Non-pigmented ciliary epithelial cell (primary cell): ENCODE measurements around the gene ZNF277.
A peak's percentile ranks its signal among the peaks of the same experiment; 100 is the strongest.
"Not testable (repeated sequence)": the region's sequence is repeated elsewhere in the genome, so short reads cannot be mapped to it uniquely, and the experiment has no call there.

Experiments
- DNase-seq: peaks from one replicate; pipeline ENCODE4 v3.0.0-alpha.2; 2010; ENCODE audit warnings: low read depth

ZNF277 gene

GRCh38 chr7:112212571-112212970, 6.1 kb downstream of the ZNF277 start:
- no peak for DNase-seq

DNA sequence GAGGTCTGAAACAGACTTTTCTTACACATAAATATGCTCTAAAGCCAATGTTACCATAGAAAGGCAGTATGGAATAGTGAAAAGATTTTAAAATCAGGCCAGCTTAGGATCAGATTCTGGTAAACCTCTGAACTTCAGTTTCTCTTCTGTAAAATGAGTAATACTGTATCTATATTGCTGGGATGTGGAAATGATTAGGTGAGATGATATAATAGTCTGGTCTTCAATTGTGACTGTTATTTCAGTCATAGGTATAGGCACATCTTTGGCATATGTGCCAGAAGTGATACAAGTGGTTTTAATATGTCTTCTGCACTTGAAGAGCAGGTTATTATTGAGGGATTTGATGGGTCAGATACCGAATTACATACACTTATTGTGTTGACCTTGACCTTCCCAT, 7.2 kb downstream of the ZNF277 start:
- DNase-seq, result no peak

- DNase-seq, result no peak
Observed at GRCh38 chr7:112214268-112214667, 7.8 kb downstream of the ZNF277 start.

DNA sequence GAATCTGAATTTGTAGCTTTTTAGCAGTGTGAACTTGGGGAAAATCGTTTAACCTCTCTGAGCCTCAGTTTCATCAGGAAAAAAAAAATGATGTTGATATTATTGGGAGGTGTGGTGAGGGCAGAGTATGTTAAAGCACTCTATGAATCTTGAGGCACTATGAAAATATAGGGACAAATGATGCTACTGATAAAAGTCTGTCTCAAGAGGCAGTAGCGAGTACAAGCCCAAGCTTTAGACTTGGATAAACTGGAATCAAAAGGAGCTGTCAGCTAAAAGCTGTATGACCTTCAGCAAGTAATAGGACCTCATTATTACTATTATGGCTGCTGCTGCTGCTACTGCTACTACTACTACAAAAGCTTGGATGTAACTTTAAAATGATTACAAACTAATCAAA, 8.4 kb downstream of the ZNF277 start:
- DNase-seq, result no peak

DNA sequence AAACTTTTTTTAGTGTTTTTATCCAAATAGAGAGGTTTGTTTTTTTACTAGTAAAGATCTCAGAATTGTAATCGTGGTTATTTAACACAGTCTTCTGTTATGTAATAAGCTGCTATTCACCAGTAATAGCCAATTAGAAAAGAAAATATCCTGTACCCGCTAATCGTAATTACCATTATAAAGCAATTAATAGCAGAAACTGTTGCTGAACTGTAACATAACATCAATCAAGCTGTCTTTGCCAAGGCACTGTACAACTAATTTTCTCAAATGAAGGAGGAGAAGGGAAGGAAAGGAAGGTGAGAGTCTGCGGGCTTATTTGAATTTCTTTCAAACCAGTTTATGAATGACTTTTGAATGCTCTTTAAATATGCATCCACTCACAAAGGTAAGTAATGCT, 9.3 kb downstream of the ZNF277 start:
- DNase-seq, result no peak

GRCh38 chr7:112220877-112221434, 14.5 kb downstream of the ZNF277 start:
- no peak for DNase-seq

DNA sequence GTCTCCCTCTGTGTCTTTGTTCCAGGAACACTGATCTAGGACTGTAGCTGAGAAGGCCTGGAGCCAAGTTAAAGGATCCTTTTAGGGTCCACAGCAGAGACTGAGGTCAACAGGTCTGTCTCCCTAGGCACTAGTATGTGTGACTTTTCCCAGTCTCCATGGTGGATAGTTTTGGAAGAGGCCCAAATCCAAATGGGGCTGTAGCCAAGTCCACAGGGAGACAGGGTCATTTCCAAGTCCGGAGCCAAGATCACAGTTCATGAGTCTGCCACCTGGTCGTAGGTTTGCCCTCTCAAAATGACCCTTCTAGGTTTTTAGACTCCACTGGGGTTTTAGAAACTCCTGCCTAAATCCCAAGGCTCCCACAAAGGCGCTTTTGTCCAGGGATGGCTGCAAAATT, 16.8 kb downstream of the ZNF277 start:
- no peak for DNase-seq

GRCh38 chr7:112224186-112224585, 17.7 kb downstream of the ZNF277 start:
- no peak for DNase-seq

- no peak for DNase-seq
Observed at GRCh38 chr7:112225006-112225405, 18.5 kb downstream of the ZNF277 start.

DNA sequence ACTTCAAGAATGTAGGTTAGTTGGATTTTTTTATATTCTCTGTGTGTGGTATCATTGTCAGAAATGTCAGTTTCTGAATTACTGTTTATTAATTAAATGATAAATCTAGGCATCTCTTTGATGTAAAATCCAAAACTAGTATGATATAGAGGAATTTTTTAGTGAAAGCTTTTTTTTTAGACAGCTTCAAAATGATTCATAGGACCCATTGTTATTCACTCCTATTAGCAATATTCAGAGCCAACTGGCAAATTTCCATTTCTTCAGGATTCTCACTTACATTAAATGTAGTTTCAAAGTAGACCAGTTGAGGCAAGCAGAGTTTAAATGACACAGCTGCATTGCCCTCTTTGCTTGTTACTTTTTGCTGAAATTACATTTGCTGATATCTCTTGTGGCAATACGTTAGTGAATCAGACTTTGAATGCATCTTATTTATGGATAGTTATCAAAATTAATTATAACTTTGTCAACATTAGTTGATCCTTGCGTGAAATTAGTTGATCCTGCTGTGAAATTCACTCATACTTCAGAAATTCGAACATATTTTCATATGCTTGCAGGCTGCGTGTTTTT, 20.3 kb downstream of the ZNF277 start:
- DNase-seq, result no peak

DNA sequence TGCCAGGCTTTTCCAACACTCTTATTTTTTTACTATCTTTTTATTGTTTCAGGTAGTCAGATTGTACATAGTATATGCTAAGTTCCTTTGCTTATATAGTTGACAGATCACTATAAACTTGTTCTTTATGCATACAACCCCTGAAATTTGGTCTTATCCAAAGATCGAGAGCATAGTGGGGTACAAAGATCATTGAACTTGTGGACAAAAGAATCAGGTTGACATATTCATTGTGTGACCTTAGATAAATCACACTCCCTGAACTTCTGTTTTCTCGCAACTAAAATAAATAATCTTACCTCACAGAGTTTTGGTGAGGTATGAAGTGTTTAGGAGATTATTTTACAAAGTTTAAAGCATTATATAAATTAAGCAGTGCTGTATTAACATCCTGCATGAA, 22.1 kb downstream of the ZNF277 start:
- DNase-seq, result no peak

- no peak for DNase-seq
Observed at GRCh38 chr7:112232212-112232978, 25.9 kb downstream of the ZNF277 start.

DNA sequence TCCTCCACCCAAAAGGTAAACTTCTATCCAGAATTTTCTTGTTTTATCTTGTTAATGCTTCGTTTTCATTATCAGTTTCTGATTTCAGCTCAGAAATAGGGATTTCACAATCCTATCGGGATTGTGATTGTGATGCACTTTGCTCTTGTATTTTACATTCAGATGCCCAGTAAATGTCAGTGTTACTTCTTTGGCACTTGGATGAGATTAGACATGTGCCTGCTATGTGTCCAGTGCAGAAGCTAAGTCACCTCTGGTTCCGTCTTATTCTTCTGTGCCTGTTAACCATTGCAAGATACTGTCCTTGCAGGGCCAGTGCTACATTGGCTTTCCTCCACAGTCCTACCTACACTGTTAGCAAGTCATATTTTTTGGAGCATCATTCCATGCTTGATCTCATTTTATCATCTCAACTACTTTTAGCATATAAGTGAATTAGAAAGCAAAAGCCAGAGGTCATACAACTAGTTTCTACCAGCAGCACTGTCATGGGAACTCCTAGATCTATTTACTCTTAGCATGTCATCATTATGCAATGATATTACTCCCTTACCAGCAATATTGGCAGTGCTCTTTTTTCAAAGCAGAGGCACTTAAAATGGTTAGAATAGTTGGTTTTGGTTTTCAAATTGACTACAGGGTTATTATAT, 26.7 kb downstream of the ZNF277 start:
- no peak for DNase-seq

GRCh38 chr7:112234147-112234546, 27.7 kb downstream of the ZNF277 start:
- no peak for DNase-seq

GRCh38 chr7:112236597-112236996, 30.1 kb downstream of the ZNF277 start:
- DNase-seq, result no peak

GRCh38 chr7:112238330-112238729, 31.8 kb downstream of the ZNF277 start:
- DNase-seq, result no peak

DNA sequence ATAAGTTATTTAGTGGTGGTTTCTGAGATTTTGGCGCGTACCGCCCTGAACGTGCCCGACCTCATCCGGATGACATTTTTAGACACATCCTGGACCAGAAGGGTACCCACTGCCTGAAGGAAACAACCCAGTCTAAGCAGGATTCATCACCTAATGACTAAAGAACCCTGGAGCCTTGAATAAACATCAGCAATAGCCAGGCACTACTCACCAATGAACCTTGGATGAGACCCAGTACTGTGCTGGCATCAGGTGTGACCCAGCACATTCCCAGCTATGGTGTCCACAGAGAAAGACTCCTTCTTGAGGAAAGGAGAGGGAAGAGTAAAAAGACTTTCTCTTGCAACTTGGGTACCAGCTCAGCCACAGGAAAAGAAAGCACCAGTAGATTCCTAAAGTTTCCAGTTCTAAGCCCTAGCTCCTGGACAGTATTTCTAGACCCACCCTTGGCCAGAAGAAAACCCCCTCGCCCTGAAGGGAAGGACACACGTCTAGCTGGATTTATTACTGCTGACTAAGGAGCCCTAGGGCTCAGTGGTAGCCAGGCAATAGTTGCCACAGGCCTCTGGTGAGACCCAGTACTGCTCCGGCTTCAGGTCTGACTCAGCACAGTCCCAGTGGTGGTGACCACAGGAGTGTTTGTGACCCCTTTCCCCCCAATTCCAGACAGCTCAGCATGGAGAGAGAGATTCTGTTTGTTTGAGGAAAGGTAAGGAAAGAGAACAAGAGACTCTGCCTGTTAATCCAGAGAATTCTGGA, 32.5 kb downstream of the ZNF277 start:
- DNase-seq, result peak; percentile 2

GRCh38 chr7:112248598-112248997, 42.1 kb downstream of the ZNF277 start:
- DNase-seq, result no peak

DNA sequence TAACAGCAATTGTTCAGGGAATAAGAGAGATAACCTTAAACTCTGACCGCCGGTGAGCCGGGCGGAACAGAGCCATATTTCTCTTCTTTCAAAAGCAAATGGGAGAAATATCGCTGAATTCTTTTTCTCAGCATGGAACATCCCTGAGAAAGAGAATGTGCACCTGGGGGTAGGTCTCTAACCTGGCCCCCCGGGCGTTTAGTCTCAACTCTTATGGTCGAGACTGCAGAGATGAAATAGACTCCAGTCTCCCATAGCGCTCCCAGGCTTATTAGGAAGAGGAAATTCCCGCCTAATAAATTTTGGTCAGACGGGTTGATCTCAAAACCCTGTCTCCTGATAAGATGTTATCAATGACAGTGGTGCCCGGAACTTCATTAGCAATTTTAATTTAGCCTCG, 43.5 kb downstream of the ZNF277 start:
- not testable (repeated sequence) for DNase-seq

DNA sequence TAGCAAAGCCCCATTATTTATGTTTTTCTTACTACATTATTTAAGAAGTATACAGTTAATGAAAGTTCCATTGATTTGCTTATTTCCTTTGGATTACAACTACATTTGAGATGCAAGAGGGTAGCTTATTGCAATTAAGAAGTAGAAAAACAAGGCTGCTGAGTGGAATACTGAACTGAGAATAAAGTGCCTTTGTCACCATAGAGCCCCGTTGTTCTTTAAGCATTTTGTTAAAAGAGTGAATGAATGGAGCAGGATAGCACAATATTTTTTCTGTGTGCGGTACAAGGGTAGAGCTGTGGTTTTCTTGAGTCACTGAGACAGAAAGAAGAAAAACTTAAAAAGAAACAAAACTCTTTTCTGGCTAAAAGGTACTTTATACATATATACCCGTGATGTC, 45.6 kb downstream of the ZNF277 start:
- no peak for DNase-seq

GRCh38 chr7:112252691-112253090, 46.2 kb downstream of the ZNF277 start:
- DNase-seq, result no peak

GRCh38 chr7:112254156-112254555, 47.7 kb downstream of the ZNF277 start:
- no peak for DNase-seq
